OCI-LY1 (cell line): ENCODE measurements around the gene ANKK1.

Source experiments
- EZH2 ChIP-seq: fragments of 200-600 bp; sonication (generic), shearing (Covaris generic); IDR thresholded peaks from 2 replicates; pipeline ENCODE4 v1.8.0; 2017; ENCODE audit warnings: borderline replicate concordance, mixed run types, mild to moderate bottlenecking, antibody characterized with exemption, low read length, moderate library complexity, mixed read lengths
- TF ChIP-seq, protein P1 (sequence below): fragments of 200-600 bp; sonication (generic), shearing (Covaris generic); IDR thresholded peaks from 2 replicates; pipeline ENCODE4 v1.5.1; 2017; ENCODE audit warnings: mild to moderate bottlenecking, antibody characterized with exemption, low read length, moderate library complexity, mixed read lengths

DNA sequence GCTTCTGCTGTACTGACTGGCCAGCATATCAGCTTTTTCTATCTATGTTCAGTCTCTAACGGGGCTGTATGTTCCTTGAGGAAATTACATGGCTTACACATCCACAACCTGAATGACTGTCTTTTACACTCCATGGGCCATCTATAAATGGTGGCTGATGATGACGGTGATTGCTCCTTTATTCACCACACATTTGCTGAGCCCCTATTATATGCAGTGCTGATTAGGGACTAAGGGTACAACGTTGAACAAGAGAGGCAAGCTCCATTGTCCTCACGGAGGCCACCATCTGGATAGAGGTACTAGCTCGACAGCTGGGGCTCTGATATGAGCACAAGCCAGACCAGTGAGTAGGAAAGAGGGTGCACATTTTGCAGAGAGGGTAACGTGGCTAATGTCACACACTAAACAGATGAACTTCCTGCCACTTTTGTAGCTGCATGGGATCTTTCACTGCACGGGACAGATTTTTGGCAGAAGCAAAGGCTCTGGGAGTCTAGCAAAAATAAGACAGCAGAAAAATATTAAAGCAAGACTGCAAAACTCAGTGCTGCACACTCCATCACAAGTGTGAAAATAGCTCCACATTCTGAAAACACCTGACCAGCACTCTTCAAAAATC is 57.0 kb downstream of the ANKK1 start:
- TF ChIP-seq, protein P1, sequence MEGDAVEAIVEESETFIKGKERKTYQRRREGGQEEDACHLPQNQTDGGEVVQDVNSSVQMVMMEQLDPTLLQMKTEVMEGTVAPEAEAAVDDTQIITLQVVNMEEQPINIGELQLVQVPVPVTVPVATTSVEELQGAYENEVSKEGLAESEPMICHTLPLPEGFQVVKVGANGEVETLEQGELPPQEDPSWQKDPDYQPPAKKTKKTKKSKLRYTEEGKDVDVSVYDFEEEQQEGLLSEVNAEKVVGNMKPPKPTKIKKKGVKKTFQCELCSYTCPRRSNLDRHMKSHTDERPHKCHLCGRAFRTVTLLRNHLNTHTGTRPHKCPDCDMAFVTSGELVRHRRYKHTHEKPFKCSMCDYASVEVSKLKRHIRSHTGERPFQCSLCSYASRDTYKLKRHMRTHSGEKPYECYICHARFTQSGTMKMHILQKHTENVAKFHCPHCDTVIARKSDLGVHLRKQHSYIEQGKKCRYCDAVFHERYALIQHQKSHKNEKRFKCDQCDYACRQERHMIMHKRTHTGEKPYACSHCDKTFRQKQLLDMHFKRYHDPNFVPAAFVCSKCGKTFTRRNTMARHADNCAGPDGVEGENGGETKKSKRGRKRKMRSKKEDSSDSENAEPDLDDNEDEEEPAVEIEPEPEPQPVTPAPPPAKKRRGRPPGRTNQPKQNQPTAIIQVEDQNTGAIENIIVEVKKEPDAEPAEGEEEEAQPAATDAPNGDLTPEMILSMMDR, result no peak
- TF ChIP-seq EZH2, result no peak
